HPDE6-E6E7 (cell line): Measurements from ENCODE around the gene TDRD3.
"Not testable (repeated sequence)": the region's sequence is repeated elsewhere in the genome, so short reads cannot be mapped to it uniquely, and the experiment has no call there.

Experiments
- DNase-seq: peaks from one replicate; pipeline ENCODE4 v3.0.0; 2011; ENCODE audit warnings: missing footprints; ENCODE audit errors: extremely low spot score

The TDRD3 gene

GRCh38 chr13:60398907-60399589 lies 2.0 kb downstream of the TDRD3 start:
- DNase-seq, result peak; percentile 6

- DNase-seq, result peak; percentile 9
Observed at GRCh38 chr13:60402022-60402421, 5.0 kb downstream of the TDRD3 start.

DNA sequence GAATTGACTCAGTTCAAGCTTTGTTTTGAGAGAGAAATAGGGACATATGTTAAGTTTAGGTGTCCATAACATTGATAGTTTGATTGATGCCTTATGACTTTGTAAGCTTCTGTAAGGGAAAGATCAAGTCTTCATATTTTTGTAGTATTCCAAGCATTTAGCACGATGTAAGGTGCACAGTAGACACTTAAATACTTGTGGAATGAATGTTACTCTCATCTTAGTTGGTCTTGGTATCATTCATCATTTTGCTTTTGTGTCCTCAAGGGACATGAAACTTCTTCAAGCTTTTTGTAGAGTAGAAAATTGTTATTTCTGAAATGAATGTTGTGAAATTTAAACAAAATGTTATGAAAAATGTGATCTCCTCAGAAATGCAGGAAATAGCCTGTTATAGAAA lies 10.1 kb downstream of the TDRD3 start:
- DNase-seq, result no peak

GRCh38 chr13:60407852-60408251 lies 10.8 kb downstream of the TDRD3 start:
- not testable (repeated sequence) for DNase-seq

DNA sequence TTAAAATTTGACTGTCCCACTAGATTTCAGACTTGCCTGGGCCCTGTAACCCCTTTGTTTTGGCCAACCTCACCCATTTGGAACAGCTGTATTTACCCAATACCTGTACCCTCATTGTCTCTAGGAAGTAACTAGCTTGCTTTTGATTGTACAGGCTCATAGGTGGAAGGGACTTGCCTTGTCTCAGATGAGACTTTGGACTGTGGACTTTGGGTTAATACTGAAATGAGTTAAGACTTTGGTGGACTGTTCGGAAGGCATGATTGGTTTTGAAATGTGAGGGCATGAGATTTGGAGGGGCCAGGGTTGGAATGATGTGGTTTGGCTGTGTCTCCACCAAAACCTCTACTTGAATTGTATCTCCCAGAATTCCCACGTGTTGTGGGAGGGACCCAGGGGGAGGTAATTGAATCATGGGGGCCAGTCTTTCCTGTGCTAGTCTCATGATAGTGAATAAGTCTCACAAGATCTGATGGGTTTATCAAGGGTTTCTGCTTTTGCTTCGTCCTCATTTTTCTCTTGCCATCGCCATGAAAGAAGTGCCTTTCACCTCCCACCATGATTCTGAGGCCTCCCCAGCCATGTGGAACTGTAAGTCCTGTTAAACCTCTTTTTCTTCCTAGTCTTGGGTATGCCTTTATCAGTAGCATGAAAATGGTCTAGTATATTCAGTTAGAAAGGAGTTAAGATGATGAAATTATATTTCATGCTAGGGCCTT lies 12.7 kb downstream of the TDRD3 start:
- DNase-seq, result not testable (repeated sequence)

GRCh38 chr13:60410299-60410698 lies 13.3 kb downstream of the TDRD3 start:
- no peak for DNase-seq

DNA sequence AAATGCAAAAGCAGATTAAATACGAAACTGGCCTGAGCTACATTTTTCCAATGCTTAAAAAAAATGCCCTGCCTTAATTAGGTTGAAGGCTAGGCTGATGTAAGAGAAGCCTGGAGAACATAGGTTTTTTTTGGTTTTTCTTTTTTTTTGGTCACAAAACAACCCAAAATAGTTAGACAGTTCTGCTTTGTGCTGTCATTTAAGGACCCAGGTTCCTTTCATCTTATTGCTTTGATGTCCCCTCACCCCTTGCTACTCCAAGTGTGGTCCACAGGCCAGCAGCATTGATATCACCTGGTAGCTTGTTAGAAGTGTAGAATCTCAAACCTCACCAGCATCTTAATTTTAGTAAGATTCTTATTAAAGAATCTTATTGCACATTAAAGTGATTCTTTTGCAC lies 14.4 kb downstream of the TDRD3 start:
- no peak for DNase-seq

- DNase-seq, result no peak
Observed at GRCh38 chr13:60411983-60412382, 15.0 kb downstream of the TDRD3 start.

DNA sequence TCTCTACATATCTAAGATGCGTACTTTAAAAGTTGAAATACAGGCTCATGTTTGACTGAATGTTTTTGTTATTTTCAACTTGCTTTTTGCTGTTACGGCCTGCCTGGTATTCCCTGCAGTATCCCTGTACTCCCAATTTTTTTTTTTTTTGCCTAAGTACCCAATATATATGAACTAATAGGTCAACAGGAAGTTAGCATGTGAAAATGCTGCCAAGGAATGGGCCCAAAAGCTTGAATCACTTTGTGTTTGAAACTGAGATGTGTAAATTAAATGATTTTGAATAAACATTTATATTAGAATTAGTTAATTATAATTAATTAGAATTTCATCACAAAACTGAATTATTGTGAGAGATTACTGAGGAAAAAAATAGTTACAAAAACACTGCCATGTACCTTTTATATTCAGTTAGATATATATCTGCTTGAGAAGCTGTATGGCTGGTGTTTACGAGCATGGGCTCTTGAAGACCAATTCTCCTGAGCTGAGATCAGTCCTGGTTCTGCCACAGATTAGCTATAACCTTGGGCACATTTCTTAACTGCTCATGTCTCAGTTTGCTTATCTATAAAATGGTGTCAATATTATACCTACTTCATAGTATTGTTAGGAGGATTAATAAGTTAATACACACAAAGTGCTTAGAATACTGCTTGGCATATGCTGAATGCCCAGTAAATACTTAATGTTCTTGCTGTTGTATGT lies 16.0 kb downstream of the TDRD3 start:
- DNase-seq, result no peak

GRCh38 chr13:60414177-60414576 lies 17.2 kb downstream of the TDRD3 start:
- no peak for DNase-seq

GRCh38 chr13:60417734-60418133 lies 20.7 kb downstream of the TDRD3 start:
- no peak for DNase-seq

GRCh38 chr13:60418954-60419353 lies 21.9 kb downstream of the TDRD3 start:
- no peak for DNase-seq

- no peak for DNase-seq
Observed at GRCh38 chr13:60425332-60425731, 28.3 kb downstream of the TDRD3 start.

DNA sequence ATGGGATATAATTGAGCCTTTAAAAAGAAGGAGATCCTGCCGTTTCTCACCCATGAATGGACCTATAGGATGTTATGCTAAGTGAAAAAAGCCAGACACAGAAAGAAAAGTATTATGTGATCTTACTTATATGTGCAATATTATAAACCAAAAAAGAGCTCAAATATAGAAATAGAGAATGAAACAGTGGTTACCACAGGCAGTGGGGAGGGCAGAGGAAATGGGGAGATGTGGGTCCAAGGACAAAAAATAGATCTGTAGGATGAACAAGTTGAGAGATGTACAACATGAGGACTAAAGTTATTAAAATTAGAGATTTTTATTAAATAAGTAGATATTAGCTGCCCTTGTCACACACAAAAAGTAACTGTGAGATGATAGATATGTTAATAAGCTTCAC lies 29.1 kb downstream of the TDRD3 start:
- no peak for DNase-seq

DNA sequence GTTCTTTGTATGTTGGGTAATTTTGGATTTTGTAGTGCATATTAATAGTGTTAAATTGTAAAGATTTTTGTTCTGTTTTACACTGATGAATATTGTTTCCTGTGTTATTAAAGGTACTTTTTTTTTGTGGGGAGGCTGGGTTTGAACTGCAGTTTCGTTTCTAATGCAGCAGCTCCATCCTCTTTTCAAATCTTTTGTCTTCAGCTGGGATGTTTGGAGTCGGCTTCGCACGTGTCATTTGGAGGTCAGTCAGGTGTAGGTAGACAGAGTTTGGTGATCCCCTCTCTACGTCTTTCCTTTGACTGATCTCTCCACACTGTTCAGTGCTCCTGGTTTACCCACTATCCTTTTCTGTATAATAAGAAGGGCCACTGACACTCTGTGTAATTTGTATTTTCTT lies 30.3 kb downstream of the TDRD3 start:
- no peak for DNase-seq

DNA sequence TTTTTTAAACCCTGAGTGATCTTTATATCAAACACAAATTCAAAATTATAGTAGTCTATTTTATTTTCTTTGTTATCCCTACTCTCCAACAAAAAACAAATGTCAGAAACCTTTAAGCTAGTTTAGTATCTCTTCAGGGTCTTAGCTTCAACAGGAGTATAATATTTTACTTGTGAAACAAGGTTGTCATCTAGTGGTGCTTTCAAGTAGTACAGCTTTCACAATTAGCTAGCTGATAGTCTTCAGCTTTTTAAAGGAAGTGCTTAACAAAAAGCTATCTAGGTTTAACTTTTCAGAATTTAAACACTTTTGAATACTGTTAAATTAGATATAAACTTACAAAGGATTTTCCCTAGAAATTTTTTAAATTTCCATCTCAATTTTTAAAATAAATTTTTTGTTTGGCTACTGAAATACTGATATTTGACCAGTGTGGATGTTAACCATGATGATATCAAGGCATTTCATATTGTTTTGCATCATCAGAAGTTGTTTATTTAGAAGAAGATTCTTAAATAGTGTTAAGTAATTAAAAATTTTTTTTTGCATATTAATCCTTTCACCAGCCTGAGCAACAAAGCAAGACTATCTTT lies 34.2 kb downstream of the TDRD3 start:
- DNase-seq, result peak; percentile 4

DNA sequence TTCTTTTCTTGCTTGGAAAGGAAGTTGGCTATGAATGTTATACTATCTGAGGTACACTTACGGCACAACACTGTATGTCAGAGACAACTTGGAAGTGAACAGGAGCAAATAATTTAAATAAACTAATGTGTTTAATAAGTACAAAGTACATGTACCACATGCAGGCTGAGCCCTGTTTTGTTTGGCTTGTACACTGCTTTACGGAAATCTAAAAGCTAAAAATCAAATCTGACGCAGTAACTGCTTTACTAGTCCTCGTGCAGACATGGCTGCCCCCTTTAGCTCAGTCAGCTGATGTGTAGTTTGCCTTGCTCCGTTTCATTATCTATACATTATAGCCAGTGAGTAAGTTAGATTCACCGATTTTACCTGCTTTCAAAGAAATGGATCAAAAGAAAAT lies 36.5 kb downstream of the TDRD3 start:
- DNase-seq, result no peak

DNA sequence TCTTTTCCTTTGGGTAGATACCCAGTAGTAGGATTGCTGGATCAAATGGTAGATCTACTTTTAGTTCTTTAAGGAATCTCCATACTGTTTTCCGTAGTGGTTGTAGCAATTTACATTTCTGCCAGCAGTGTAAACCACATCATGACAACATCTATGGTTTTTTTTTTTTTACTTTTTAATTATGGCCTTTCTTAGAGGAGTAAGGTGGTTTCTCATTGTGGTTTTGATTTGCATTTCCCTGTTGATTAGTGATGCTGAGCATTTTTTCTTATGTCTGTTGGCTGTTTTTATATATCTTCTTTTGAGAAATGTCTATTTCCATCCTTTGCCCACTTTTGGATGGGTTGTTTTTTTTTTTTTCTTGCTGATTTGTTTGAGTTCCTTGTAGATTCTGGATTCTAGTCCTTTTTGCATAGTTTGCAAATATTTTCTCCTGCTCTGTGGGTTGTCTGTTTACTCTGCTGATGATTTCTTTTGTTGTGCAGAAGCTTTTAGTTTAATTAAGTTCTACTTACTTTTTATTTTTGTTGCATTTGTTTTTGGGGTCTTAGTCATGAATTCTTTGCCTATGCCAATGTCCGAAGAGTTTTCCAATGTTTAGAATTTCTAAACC lies 38.8 kb downstream of the TDRD3 start:
- no peak for DNase-seq

GRCh38 chr13:60439201-60439600 lies 42.2 kb downstream of the TDRD3 start:
- no peak for DNase-seq

GRCh38 chr13:60441761-60442160 lies 44.7 kb downstream of the TDRD3 start:
- no peak for DNase-seq

GRCh38 chr13:60448907-60449510 lies 52.0 kb downstream of the TDRD3 start:
- peak; percentile 17 for DNase-seq

- no peak for DNase-seq
Observed at GRCh38 chr13:60453490-60453889, 56.5 kb downstream of the TDRD3 start.
